ENCODE data around the gene ZFYVE9. TPM values are rescaled to one million over a fixed set of nuclear protein-coding genes. Genes with fewer than 3 reads are reported as not detected.
"Not testable (repeated sequence)": the region's sequence is repeated elsewhere in the genome, so short reads cannot be mapped to it uniquely, and the experiment has no call there.

Gene ZFYVE9
- total and polyA plus RNA-seq, 5 experiments from 2014 or later, result 1.5 to 14.7 (median 4.3) TPM

- H3K27me3 Mint-ChIP-seq, result no peaks in the 10 kb centered on the region
- POLR2A ChIA-PET, result no interaction called here
- H3K4me1 Mint-ChIP-seq, result peaks cover 1 to 33% (median 24%) of the 10 kb centered on the region in 4 donors
- no peak overlapping the region for H3K27ac Mint-ChIP-seq
- no peak overlapping the region for H3K4me3 Mint-ChIP-seq
- no peaks in the 10 kb centered on the region for H3K9me3 Mint-ChIP-seq
- no peak for DNase-seq
- no peak for ATAC-seq
- peaks cover 0 to 11% (median 5%) of the 10 kb centered on the region in 3 donors for H3K36me3 Mint-ChIP-seq
Observed at GRCh38 chr1:52156460-52156859, 14.6 kb downstream of the ZFYVE9 start.

DNA sequence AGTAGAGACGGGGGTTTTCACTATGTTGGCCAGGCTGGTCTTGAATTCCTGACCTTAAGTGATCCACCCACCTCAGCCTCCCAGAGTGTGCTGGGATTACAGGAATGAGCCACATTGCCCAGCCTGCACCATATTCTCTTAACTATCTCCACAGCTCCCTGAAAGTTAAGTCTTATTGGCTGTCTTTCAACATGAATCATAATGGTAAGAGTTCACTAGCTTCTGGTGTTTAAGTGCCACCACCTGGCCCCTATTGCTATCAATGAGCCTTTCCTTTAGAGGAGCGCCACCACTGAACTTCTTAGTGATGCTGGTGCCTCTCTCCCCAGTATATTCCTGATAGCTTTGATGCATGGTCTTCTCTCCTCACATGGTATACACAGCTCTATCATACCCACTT lies 15.7 kb downstream of the ZFYVE9 start:
- POLR2A ChIA-PET, result no interaction called here
- DNase-seq, result no peak
- Mint-ChIP-seq H3K4me1 (peaks cover 1 to 33% (median 24%) of the 10 kb centered on the region in 4 donors), H3K27ac (peak overlapping the region in 2 of 10 donors; percentile 0 to 48), H3K9me3 (no peaks in the 10 kb centered on the region), H3K36me3 (peaks cover 0 to 15% (median 5%) of the 10 kb centered on the region in 3 donors), H3K27me3 (no peaks in the 10 kb centered on the region), H3K4me3 (no peak overlapping the region)
- no peak for ATAC-seq

GRCh38 chr1:52158218-52158617 lies 16.3 kb downstream of the ZFYVE9 start:
- Mint-ChIP-seq H3K9me3 (no peaks in the 10 kb centered on the region), H3K36me3 (peaks cover 0 to 20% (median 8%) of the 10 kb centered on the region in 3 donors), H3K27ac (peak overlapping the region in 1 of 10 donors; percentile 48), H3K4me3 (no peak overlapping the region), H3K4me1 (peaks cover 1 to 32% (median 23%) of the 10 kb centered on the region in 4 donors), H3K27me3 (peaks cover 0 to 2% (median 0%) of the 10 kb centered on the region in 5 donors)
- ATAC-seq (no peak), DNase-seq (no peak)
- POLR2A ChIA-PET, result no interaction called here

GRCh38 chr1:52159033-52159789 lies 17.3 kb downstream of the ZFYVE9 start:
- Mint-ChIP-seq H3K36me3 (peaks cover 0 to 20% (median 8%) of the 10 kb centered on the region in 3 donors), H3K9me3 (no peaks in the 10 kb centered on the region)
- POLR2A ChIA-PET, result no interaction called here

GRCh38 chr1:52162947-52163346 lies 21.1 kb downstream of the ZFYVE9 start:
- ATAC-seq (no peak), DNase-seq (no peak)
- Mint-ChIP-seq H3K36me3 (peaks cover 0 to 20% (median 8%) of the 10 kb centered on the region in 3 donors), H3K9me3 (no peaks in the 10 kb centered on the region), H3K4me1 (peaks cover 0 to 20% (median 14%) of the 10 kb centered on the region in 4 donors), H3K27me3 (peaks cover 0 to 2% (median 0%) of the 10 kb centered on the region in 5 donors), H3K27ac (no peak overlapping the region), H3K4me3 (no peak overlapping the region)
- POLR2A ChIA-PET, result no interaction called here

More at GRCh38 chr1:52159033-52159789, 17.3 kb downstream of the ZFYVE9 start:
- H3K27me3 Mint-ChIP-seq, result peaks cover 0 to 2% (median 0%) of the 10 kb centered on the region in 5 donors
- H3K4me3 Mint-ChIP-seq, result peak overlapping the region in 1 of 10 donors; percentile 65
- no peak for ATAC-seq
- DNase-seq, result no peak
- H3K4me1 Mint-ChIP-seq, result peaks cover 1 to 24% (median 17%) of the 10 kb centered on the region in 4 donors
- no peak overlapping the region for H3K27ac Mint-ChIP-seq

GRCh38 chr1:52164604-52165003 lies 22.7 kb downstream of the ZFYVE9 start:
- Mint-ChIP-seq H3K4me1 (peaks cover 0 to 14% (median 9%) of the 10 kb centered on the region in 4 donors), H3K36me3 (peaks cover 0 to 17% (median 8%) of the 10 kb centered on the region in 3 donors), H3K9me3 (peaks cover 0 to 1% (median 0%) of the 10 kb centered on the region in 9 donors), H3K27me3 (peaks cover 0 to 2% (median 0%) of the 10 kb centered on the region in 5 donors), H3K27ac (peak overlapping the region in 1 of 10 donors; percentile 8), H3K4me3 (no peak overlapping the region)
- ATAC-seq (no peak), DNase-seq (no peak)
- POLR2A ChIA-PET, result no interaction called here

DNA sequence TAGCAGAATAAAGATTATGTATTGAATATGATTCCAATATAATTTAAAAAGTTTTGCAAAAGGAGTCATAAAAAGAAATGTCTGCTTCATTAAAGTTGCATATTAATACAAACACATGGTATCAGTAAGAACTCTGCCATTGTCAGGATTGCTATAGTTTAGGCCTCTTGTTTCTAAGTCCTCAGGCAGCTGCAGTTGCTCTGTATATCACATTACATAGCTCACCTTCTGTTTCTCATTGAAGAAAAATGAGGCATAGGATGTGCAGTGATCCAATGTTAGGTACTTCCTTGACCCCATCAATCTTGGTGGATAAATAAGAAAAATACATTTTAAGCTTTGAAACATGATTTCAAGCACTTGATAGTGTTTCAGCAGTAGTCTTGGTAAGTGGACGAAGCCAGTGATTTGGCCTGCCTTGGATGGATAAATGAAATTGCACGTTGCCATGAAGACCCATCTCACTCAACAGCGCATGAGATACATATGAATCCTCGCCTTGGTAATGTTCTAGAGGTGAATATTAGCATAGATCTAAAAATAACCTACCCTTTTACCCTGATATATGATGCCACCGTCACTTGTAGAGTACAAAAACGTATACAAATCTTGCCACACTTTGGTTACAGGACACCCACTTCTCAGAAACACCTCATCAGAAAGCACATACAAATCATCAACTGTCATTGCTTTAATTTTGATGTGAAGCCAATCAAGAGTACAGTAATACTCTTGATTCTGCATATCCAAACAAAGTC lies 25.3 kb downstream of the ZFYVE9 start:
- peaks cover 0 to 2% (median 0%) of the 10 kb centered on the region in 5 donors for H3K27me3 Mint-ChIP-seq
- no peak for ATAC-seq
- H3K36me3 Mint-ChIP-seq, result peaks cover 6 to 12% (median 12%) of the 10 kb centered on the region in 3 donors
- POLR2A ChIA-PET, result no interaction called here
- no peak overlapping the region for H3K4me3 Mint-ChIP-seq
- peaks cover 0 to 14% (median 7%) of the 10 kb centered on the region in 4 donors for H3K4me1 Mint-ChIP-seq
- no peak for DNase-seq
- H3K9me3 Mint-ChIP-seq, result peaks cover 0 to 14% (median 5%) of the 10 kb centered on the region in 9 donors
- H3K27ac Mint-ChIP-seq, result no peak overlapping the region

GRCh38 chr1:52168373-52169080 lies 26.6 kb downstream of the ZFYVE9 start:
- ATAC-seq (no peak), DNase-seq (no peak)
- Mint-ChIP-seq H3K27ac (no peak overlapping the region), H3K4me1 (peaks cover 0 to 12% (median 7%) of the 10 kb centered on the region in 4 donors), H3K9me3 (peaks cover 0 to 14% (median 5%) of the 10 kb centered on the region in 9 donors), H3K36me3 (peaks cover 4 to 9% (median 6%) of the 10 kb centered on the region in 3 donors), H3K4me3 (no peak overlapping the region), H3K27me3 (no peaks in the 10 kb centered on the region)
- POLR2A ChIA-PET, result no interaction called here

DNA sequence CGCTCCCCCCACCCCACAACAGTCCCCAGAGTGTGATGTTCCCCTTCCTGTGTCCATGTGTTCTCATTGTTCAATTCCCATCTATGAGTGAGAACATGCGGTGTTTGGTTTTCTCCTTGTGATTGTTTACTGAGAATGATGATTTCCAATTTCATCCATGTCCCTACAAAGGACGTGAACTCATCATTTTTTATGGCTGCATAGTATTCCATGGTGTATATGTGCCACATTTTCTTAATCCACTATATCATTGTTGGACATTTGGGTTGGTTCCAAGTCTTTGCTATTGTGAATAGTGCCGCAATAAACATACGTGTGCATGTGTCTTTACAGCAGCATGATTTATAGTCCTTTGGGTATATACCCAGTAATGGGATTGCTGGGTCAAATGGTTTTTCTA lies 29.3 kb downstream of the ZFYVE9 start:
- H3K9me3 Mint-ChIP-seq, result peaks cover 0 to 19% (median 5%) of the 10 kb centered on the region in 9 donors
- H3K36me3 Mint-ChIP-seq, H3K4me3 Mint-ChIP-seq: not testable (repeated sequence)

GRCh38 chr1:52179073-52179472 lies 37.2 kb downstream of the ZFYVE9 start:
- peaks cover 0 to 16% (median 5%) of the 10 kb centered on the region in 4 donors for H3K4me1 Mint-ChIP-seq
- DNase-seq (no peak), ATAC-seq (no peak)
- H3K27me3 Mint-ChIP-seq, result peaks cover 0 to 2% (median 0%) of the 10 kb centered on the region in 5 donors
- H3K36me3 Mint-ChIP-seq, result peaks cover 2 to 8% (median 6%) of the 10 kb centered on the region in 3 donors
- POLR2A ChIA-PET, result no interaction called here
- H3K4me3 Mint-ChIP-seq, result no peak overlapping the region
- peak overlapping the region in 2 of 10 donors; percentile 2 to 23 for H3K27ac Mint-ChIP-seq
- H3K9me3 Mint-ChIP-seq, result peaks cover 0 to 5% (median 2%) of the 10 kb centered on the region in 9 donors

More for the DNA sequence above, 29.3 kb downstream of the ZFYVE9 start:
- H3K27ac Mint-ChIP-seq, H3K27me3 Mint-ChIP-seq, POLR2A ChIA-PET, DNase-seq, ATAC-seq: not testable (repeated sequence)
- peaks cover 0 to 11% (median 3%) of the 10 kb centered on the region in 4 donors for H3K4me1 Mint-ChIP-seq

GRCh38 chr1:52180176-52180575 lies 38.3 kb downstream of the ZFYVE9 start:
- peaks cover 0 to 5% (median 2%) of the 10 kb centered on the region in 9 donors for H3K9me3 Mint-ChIP-seq
- H3K27me3 Mint-ChIP-seq, result peaks cover 0 to 2% (median 0%) of the 10 kb centered on the region in 5 donors
- DNase-seq, result no peak
- H3K4me3 Mint-ChIP-seq, result no peak overlapping the region
- POLR2A ChIA-PET, result no interaction called here
- peaks cover 0 to 14% (median 5%) of the 10 kb centered on the region in 4 donors for H3K4me1 Mint-ChIP-seq
- H3K36me3 Mint-ChIP-seq, result peaks cover 2 to 8% (median 6%) of the 10 kb centered on the region in 3 donors
- H3K27ac Mint-ChIP-seq, result no peak overlapping the region
- ATAC-seq, result no peak

GRCh38 chr1:52181759-52182158 lies 39.9 kb downstream of the ZFYVE9 start:
- H3K4me3 Mint-ChIP-seq, H3K36me3 Mint-ChIP-seq, DNase-seq, H3K27me3 Mint-ChIP-seq, POLR2A ChIA-PET, H3K27ac Mint-ChIP-seq, H3K9me3 Mint-ChIP-seq, ATAC-seq: not testable (repeated sequence)
- peaks cover 0 to 12% (median 4%) of the 10 kb centered on the region in 4 donors for H3K4me1 Mint-ChIP-seq
